Activated CD8-positive, alpha-beta T cell treated with anti-CD3 and anti-CD28 coated beads for 36 hours (primary cell): ENCODE data around the gene BANP. TPM values are rescaled to one million over a fixed set of nuclear protein-coding genes. Genes with fewer than 3 reads are reported as not detected.

Experiments
- ATAC-seq: fragments of 200-7000 bp; cut with Tn5 transposase; one replicate; pipeline ENCODE4 v1.10.0; 2021; ENCODE audit warnings: mild to moderate bottlenecking, moderate library complexity
- CTCF ChIA-PET: fragments of 350-600 bp; sonication (Branson Sonifier 250); formaldehyde crosslinking; loops from one replicate; lab custom pipeline; 2021; ENCODE audit warnings: antibody characterized with exemption; lab: Charles Lee
- POLR2A ChIA-PET: fragments of 350-600 bp; sonication (Branson Sonifier 250); formaldehyde crosslinking; loops from one replicate; lab custom pipeline; 2021; ENCODE audit warnings: antibody characterized with exemption; lab: Charles Lee
- DNase-seq: peaks from one replicate; pipeline ENCODE4 v3.0.0-alpha.2; 2020
- H3K27ac Mint-ChIP-seq: one replicate; pipeline ENCODE4 v1.8.0; 2021; ENCODE audit warnings: mild to moderate bottlenecking, mixed read lengths
- H3K27me3 Mint-ChIP-seq: one replicate; pipeline ENCODE4 v1.8.0; 2021; ENCODE audit warnings: mixed read lengths
- H3K36me3 Mint-ChIP-seq: one replicate; pipeline ENCODE4 v1.8.0; 2021; ENCODE audit warnings: low read depth, mixed read lengths
- H3K4me1 Mint-ChIP-seq: one replicate; pipeline ENCODE4 v1.8.0; 2021; ENCODE audit warnings: low read depth, mixed read lengths
- H3K4me3 Mint-ChIP-seq: one replicate; pipeline ENCODE4 v1.8.0; 2021; ENCODE audit warnings: mild to moderate bottlenecking, moderate library complexity, mixed read lengths
- H3K9me3 Mint-ChIP-seq: one replicate; pipeline ENCODE4 v1.8.0; 2021; ENCODE audit warnings: mixed read lengths
- intact Hi-C: fragments of 100-400 bp; cut with micrococcal nuclease; formaldehyde crosslinking; loops from one replicate; pipeline ENCODE4 v1.10.0; 2022
- total RNA-seq, 2 experiments: library from RNA; stranded (reverse); gene quantifications; one replicate each; pipeline ENCODE4 v1.2.3, GENCODE V29; 2021
- TF ChIP-seq, protein P1 (sequence below): fragments of 200-600 bp; IDR thresholded peaks from one replicate; pipeline ENCODE4 v1.8.0; 2022; ENCODE audit warnings: antibody characterized with exemption, mild to moderate bottlenecking

The BANP gene
- total RNA-seq, 2 experiments from 2014 or later, result 32.1 to 36.1 TPM

DNA sequence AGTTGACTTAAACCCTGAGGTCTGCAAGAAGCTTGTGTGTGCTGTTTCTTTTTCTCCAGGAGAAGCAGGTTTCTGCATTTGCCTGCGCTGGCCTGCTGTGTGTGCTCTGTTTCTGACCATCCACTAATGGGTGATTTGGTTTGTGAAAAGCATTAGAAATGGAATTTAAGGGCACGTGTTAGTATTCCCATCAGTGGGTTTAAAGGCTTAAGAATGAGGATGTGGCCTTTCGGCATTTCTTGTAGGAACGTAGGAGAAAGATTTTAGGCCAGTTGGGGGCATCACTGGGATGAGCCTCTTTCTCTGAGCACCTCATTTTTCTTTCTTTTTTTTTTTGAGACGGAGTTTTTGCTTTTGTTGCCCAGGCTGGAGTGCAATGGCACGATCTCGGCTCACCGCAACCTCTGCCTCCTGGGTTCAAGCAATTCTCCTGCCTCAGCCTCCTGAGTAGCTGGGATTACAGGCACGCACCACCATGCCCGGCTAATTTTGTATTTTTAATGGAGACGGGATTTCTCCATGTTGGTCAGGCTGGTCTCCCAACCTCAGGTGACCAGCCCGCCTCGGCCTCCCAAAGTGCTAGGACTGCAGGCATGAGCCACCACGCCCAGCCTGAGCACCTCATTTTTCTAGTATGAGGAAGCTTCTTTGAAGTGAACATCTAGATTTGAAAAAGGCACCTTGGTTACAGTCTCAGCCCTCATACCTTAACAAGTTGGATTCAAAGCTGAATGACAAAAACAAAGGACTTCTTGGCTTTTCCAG, 110.3 kb downstream of the BANP start:
- H3K36me3 Mint-ChIP-seq, result no peaks in the 10 kb centered on the region
- CTCF ChIA-PET, result no interaction called here

DNA sequence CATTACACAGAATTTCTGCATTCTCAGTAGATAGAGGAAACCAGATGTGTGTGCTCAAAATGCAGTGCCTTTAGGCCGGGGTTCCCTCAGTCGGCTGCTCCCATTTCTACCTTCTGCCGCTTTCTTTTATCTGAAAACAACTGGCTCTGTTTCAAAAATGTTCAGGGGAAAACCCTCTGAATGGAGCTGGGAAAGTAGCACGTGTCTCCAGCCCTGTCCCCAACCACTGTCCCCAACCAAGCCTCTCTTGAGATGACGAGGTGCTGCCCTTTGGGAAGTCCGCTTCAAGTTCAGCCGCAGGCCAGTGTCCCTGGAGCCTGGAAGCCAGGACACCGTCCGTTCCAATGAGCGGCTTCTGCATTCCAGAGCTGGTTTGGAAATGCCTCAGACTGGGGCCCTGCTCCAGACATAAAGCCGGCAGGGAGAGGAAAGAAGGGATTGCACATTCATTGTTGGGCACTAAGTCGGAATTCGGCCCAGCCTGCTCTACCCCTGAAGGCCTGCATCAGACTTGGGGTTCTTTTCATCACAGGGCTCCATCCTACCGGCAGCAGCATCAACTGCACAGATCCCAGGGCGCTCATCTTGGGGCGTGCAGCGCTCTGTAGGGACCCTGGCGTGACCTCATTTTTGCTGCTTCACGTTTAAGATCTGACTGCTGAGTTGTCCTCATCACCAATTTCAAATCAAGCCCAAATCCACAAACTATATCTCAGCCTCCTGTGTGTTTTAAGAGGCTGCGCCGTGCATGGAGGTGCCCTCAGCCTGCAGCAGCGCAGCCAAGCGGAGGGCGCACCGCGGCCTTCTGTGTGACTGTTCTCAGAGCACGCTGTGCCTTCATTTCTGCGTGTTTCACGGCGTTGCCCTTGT, 111.3 kb downstream of the BANP start:
- Mint-ChIP-seq H3K27ac (no peak overlapping the region), H3K36me3 (no peaks in the 10 kb centered on the region), H3K27me3 (no peaks in the 10 kb centered on the region), H3K4me1 (no peaks in the 10 kb centered on the region), H3K9me3 (no peaks in the 10 kb centered on the region), H3K4me3 (no peak overlapping the region)
- intact Hi-C loops, result no loop called here
- POLR2A ChIA-PET, result no interaction called here
- TF ChIP-seq, protein P1, sequence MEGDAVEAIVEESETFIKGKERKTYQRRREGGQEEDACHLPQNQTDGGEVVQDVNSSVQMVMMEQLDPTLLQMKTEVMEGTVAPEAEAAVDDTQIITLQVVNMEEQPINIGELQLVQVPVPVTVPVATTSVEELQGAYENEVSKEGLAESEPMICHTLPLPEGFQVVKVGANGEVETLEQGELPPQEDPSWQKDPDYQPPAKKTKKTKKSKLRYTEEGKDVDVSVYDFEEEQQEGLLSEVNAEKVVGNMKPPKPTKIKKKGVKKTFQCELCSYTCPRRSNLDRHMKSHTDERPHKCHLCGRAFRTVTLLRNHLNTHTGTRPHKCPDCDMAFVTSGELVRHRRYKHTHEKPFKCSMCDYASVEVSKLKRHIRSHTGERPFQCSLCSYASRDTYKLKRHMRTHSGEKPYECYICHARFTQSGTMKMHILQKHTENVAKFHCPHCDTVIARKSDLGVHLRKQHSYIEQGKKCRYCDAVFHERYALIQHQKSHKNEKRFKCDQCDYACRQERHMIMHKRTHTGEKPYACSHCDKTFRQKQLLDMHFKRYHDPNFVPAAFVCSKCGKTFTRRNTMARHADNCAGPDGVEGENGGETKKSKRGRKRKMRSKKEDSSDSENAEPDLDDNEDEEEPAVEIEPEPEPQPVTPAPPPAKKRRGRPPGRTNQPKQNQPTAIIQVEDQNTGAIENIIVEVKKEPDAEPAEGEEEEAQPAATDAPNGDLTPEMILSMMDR, result no peak
- ATAC-seq, result no peak
- DNase-seq, result no peak
- CTCF ChIA-PET, result no interaction called here

More for the DNA sequence above, 110.3 kb downstream of the BANP start:
- no peak overlapping the region for H3K27ac Mint-ChIP-seq
- no peaks in the 10 kb centered on the region for H3K27me3 Mint-ChIP-seq
- TF ChIP-seq, protein P1, result no peak
- no peaks in the 10 kb centered on the region for H3K4me1 Mint-ChIP-seq
- POLR2A ChIA-PET, result no interaction called here
- no peak for DNase-seq
- intact Hi-C loops, result no loop called here
- no peak overlapping the region for H3K4me3 Mint-ChIP-seq
- no peak for ATAC-seq
- no peaks in the 10 kb centered on the region for H3K9me3 Mint-ChIP-seq

- POLR2A ChIA-PET, result interaction anchor here (0.8 kb wide), 1 partner anchor 332 kb away, joined by 3 read pairs; no protein-coding TSS in a partner anchor
- TF ChIP-seq, protein P1, result no peak
- no peaks in the 10 kb centered on the region for H3K4me1 Mint-ChIP-seq
- CTCF ChIA-PET, result no interaction called here
- no peaks in the 10 kb centered on the region for H3K9me3 Mint-ChIP-seq
- H3K27me3 Mint-ChIP-seq, result no peaks in the 10 kb centered on the region
- H3K36me3 Mint-ChIP-seq, result no peaks in the 10 kb centered on the region
- no peak overlapping the region for H3K4me3 Mint-ChIP-seq
- no peak overlapping the region for H3K27ac Mint-ChIP-seq
- intact Hi-C loops, result no loop called here
- DNase-seq (no peak), ATAC-seq (no peak)
Measured at GRCh38 chr16:88063211-88063773, 112.1 kb downstream of the BANP start.

- ChIA-PET CTCF (no interaction called here), POLR2A (interaction anchor here (0.8 kb wide), 1 partner anchor 333 kb away, joined by 3 read pairs; no protein-coding TSS in a partner anchor)
- intact Hi-C loops, result no loop called here
- H3K36me3 Mint-ChIP-seq, result no peaks in the 10 kb centered on the region
- H3K4me1 Mint-ChIP-seq, result no peaks in the 10 kb centered on the region
- no peak for ATAC-seq
- no peak overlapping the region for H3K4me3 Mint-ChIP-seq
- no peaks in the 10 kb centered on the region for H3K9me3 Mint-ChIP-seq
- no peak overlapping the region for H3K27ac Mint-ChIP-seq
- H3K27me3 Mint-ChIP-seq, result no peaks in the 10 kb centered on the region
- no peak for DNase-seq
- TF ChIP-seq, protein P1, result no peak
Measured at GRCh38 chr16:88064011-88064888, 113.0 kb downstream of the BANP start.
